Measurements from ENCODE around the gene PAM.

PAM gene

GRCh38 chr5:102933316-102933715 lies 178.2 kb downstream of the PAM start:
- no peak overlapping the region for H3K4me3 ChIP-seq
- DNase-seq (ENCODE audit: low spot score) = no peak
- TF ChIP-seq CTCF (IDR thresholded peaks at IDR 0.05) = no peak
- H3K27ac ChIP-seq = no peak overlapping the region

DNA sequence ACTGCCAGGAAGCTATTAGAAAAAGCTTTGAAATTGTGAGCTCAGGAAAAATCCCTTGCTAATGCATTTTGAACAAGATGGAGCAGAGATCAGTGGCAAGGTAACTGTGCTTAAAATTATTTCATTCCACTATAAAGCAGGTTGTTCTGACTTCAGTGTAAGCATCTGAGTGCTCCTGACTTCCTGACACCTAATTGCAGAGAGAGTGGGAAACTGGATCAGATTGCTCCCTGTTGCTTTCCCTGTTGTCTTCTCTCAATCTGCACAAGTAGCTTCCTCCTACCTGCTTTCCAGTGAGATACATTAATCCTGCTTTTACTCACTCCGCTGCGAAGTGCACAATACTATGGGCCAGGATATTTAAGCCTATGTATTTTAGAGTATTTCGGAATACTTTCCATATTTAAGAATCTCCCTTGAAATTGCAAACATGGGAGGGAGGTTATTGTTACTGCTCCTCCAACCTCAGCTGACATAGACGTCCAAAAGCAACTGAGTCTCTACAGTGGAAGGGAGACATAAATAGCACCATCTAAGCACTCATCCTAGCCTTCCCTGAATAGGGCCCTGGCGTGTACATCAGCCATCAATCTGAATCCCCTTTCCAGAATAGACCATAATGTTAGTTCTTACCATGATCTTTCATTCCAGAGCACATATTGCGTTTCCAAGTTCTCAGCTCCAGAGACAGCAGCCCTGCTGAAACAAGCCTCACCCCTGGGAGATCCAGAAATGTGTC lies 178.8 kb downstream of the PAM start:
- H3K4me3 ChIP-seq = no peak overlapping the region
- TF ChIP-seq CTCF (IDR thresholded peaks at IDR 0.05) = no peak
- H3K27ac ChIP-seq = no peak overlapping the region
- DNase-seq (ENCODE audit: low spot score) = no peak

GRCh38 chr5:102937894-102938293 lies 182.8 kb downstream of the PAM start:
- no peak for TF ChIP-seq CTCF (IDR thresholded peaks at IDR 0.05)
- Histone ChIP-seq H3K27ac (no peak overlapping the region), H3K4me3 (no peak overlapping the region)
- no peak for DNase-seq (ENCODE audit: low spot score)

DNA sequence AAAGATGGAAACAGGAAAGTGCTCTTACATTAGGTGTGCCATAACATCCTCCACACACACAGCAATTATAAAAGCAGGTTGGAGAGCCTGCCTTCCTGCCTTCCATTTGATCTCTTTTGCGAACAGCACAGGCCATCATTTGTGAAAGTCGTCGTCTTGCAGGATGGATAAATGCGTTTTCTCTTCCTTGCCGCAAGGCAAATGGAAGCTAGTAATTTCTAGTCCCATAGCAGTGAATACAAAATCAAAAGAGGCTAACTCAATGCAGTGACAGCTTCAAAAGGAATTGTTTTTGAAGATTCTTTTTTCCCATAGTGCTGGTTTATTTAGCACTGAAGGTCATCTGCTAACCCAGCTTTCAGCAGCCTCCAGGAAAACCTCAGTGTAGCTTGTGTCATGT lies 186.0 kb downstream of the PAM start:
- no peak overlapping the region for H3K27ac ChIP-seq
- TF ChIP-seq CTCF (IDR thresholded peaks at IDR 0.05) = no peak
- DNase-seq (ENCODE audit: low spot score) = no peak
- no peak overlapping the region for H3K4me3 ChIP-seq

- no peak overlapping the region for H3K27ac ChIP-seq
- no peak for TF ChIP-seq CTCF (IDR thresholded peaks at IDR 0.05)
- no peak for DNase-seq (ENCODE audit: low spot score)
- no peak overlapping the region for H3K4me3 ChIP-seq
These were observed 191.3 kb downstream of the PAM start for GRCh38 chr5:102946414-102946813.

- DNase-seq (ENCODE audit: low spot score) = no peak
- Histone ChIP-seq H3K27ac (no peak overlapping the region), H3K4me3 (no peak overlapping the region)
- TF ChIP-seq CTCF (IDR thresholded peaks at IDR 0.05) = no peak
These were observed 191.9 kb downstream of the PAM start for GRCh38 chr5:102946971-102947370.

DNA sequence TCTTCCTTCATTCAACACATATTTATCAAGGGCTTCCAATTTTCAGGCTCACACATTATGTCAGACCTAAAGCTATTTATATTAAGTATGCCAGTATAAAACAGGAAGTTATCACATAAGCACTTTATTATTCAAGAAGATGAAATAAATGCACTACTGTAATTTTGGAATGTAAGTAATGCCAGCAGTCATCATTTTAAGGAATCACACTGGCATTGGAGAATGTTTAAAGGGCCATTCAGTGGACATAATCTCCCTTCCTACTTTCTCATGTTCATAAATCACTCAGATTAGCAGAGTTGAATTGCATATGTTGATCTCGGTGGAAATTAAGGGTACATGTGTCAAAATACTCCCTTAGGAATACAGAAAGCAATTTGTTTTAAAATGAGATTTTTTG lies 200.4 kb downstream of the PAM start:
- DNase-seq (ENCODE audit: low spot score) = no peak
- Histone ChIP-seq H3K4me3 (no peak overlapping the region), H3K27ac (no peak overlapping the region)
- TF ChIP-seq CTCF (IDR thresholded peaks at IDR 0.05) = no peak
